HEK293 (cell line): ENCODE measurements around the gene TTC6.

Source experiments
- CTCF ChIA-PET: fragments of 350-600 bp; formaldehyde crosslinking; extraction: SDS; loops from one replicate; lab custom pipeline; 2021; ENCODE audit warnings: antibody characterized with exemption; lab: Yijun Ruan, JAX
- POLR2A ChIA-PET: fragments of 300-600 bp; formaldehyde crosslinking; extraction: SDS; loops from one replicate; lab custom pipeline; 2020; ENCODE audit warnings: antibody characterized with exemption, inconsistent platforms; lab: Yijun Ruan, JAX
- H3K27ac ChIP-seq: fragments of 200-500 bp; sonication (Bioruptor generic); 2 replicates; pipeline ENCODE4 v1.5.1; 2014; ENCODE audit warnings: low read depth, low read length, control low read depth, inconsistent platforms; ENCODE audit errors: extremely low read depth
- H3K36me3 ChIP-seq, 2 experiments: fragments of 200-500 bp in 1 of 2; sonication (Bioruptor generic) in 1 of 2; 1 replicate in 1 of 2; 2 replicates in 1 of 2; pipeline ENCODE4 v1.5.1; 2014 to 2017; ENCODE audit warnings: inconsistent platforms in 2 of 2, low read length in 2 of 2; ENCODE audit not compliant: control insufficient read depth in 2 of 2, insufficient read depth in 1 of 2
- H3K4me1 ChIP-seq: fragments of 200-500 bp; sonication (Bioruptor generic); 2 replicates; pipeline ENCODE4 v1.5.1; 2014; ENCODE audit warnings: mild to moderate bottlenecking, low read length, inconsistent platforms; ENCODE audit not compliant: control insufficient read depth, insufficient read depth
- H3K4me3 ChIP-seq: 2 replicates; pipeline ENCODE4 v1.5.1; 2011; ENCODE audit warnings: low read depth, mild to moderate bottlenecking, control low read depth, low read length, moderate library complexity
- H3K9me3 ChIP-seq: fragments of 200-500 bp; sonication (Bioruptor generic); 2 replicates; pipeline ENCODE4 v1.5.1; 2014; ENCODE audit warnings: low read depth, low read length, inconsistent platforms; ENCODE audit not compliant: control insufficient read depth, insufficient read depth
- HOXC10 ChIP-seq: sonication (generic); formaldehyde crosslinking; IDR thresholded peaks from 2 replicates; pipeline ENCODE4 v1.8.1; 2023; ENCODE audit warnings: mild to moderate bottlenecking, missing genetic modification reagents
- KLF1 ChIP-seq: fragments of 450-650 bp; formaldehyde crosslinking; IDR thresholded peaks from 2 replicates; pipeline ENCODE4 v1.5.1; 2016; ENCODE audit warnings: missing biosample characterization, missing genetic modification characterization
- KLF10 ChIP-seq: fragments of 450-650 bp; IDR thresholded peaks from 2 replicates; pipeline ENCODE4 v1.5.1; 2018; ENCODE audit warnings: missing biosample characterization, mild to moderate bottlenecking, missing genetic modification characterization
- KLF16 ChIP-seq: fragments of 450-650 bp; formaldehyde crosslinking; IDR thresholded peaks from 2 replicates; pipeline ENCODE4 v1.5.1; 2017; ENCODE audit warnings: missing biosample characterization, missing genetic modification characterization
- MYNN ChIP-seq: fragments of 450-650 bp; formaldehyde crosslinking; IDR thresholded peaks from 2 replicates; pipeline ENCODE4 v1.5.1; 2016; ENCODE audit warnings: missing biosample characterization, missing genetic modification characterization, borderline replicate concordance
- PRDM1 ChIP-seq: fragments of 450-650 bp; formaldehyde crosslinking; IDR thresholded peaks from 2 replicates; pipeline ENCODE4; 2016; ENCODE audit warnings: missing biosample characterization, missing genetic modification characterization
- RBAK ChIP-seq: fragments of 450-650 bp; formaldehyde crosslinking; IDR thresholded peaks from 2 replicates; pipeline ENCODE4 v1.5.1; 2016; ENCODE audit warnings: missing biosample characterization, missing genetic modification characterization
- REST ChIP-seq: fragments of 450-650 bp; formaldehyde crosslinking; IDR thresholded peaks from 2 replicates; pipeline ENCODE4 v1.5.1; 2016; ENCODE audit warnings: missing biosample characterization, missing genetic modification characterization
- SALL2 ChIP-seq: fragments of 450-650 bp; formaldehyde crosslinking; IDR thresholded peaks from 2 replicates; pipeline ENCODE4 v1.5.0; 2017; ENCODE audit warnings: missing biosample characterization, mild to moderate bottlenecking, missing genetic modification characterization, borderline replicate concordance
- ZFP37 ChIP-seq: fragments of 450-650 bp; formaldehyde crosslinking; IDR thresholded peaks from 2 replicates; pipeline ENCODE4 v1.5.1; 2016; ENCODE audit warnings: missing biosample characterization, missing genetic modification characterization
- ZNF140 ChIP-seq: fragments of 450-650 bp; formaldehyde crosslinking; IDR thresholded peaks from 2 replicates; pipeline ENCODE4 v1.5.1; 2016; ENCODE audit warnings: missing biosample characterization, missing genetic modification characterization
- ZNF266 ChIP-seq: fragments of 450-650 bp; formaldehyde crosslinking; IDR thresholded peaks from 2 replicates; pipeline ENCODE4 v1.5.1; 2016; ENCODE audit warnings: missing biosample characterization, missing genetic modification characterization, low read depth
- ZNF302 ChIP-seq: fragments of 450-650 bp; formaldehyde crosslinking; IDR thresholded peaks from 2 replicates; pipeline ENCODE4 v1.5.1; 2016; ENCODE audit warnings: missing biosample characterization, missing genetic modification characterization, low read depth
- ZNF350 ChIP-seq: fragments of 450-650 bp; formaldehyde crosslinking; IDR thresholded peaks from 2 replicates; pipeline ENCODE4 v1.5.0; 2017; ENCODE audit warnings: missing biosample characterization, mild to moderate bottlenecking, missing genetic modification characterization
- ZNF394 ChIP-seq: fragments of 450-650 bp; formaldehyde crosslinking; IDR thresholded peaks from 2 replicates; pipeline ENCODE4 v1.5.1; 2016; ENCODE audit warnings: missing biosample characterization, missing genetic modification characterization, mild to moderate bottlenecking, moderate library complexity, borderline replicate concordance
- ZNF416 ChIP-seq: fragments of 450-650 bp; formaldehyde crosslinking; IDR thresholded peaks from 2 replicates; pipeline ENCODE4 v1.5.1; 2016; ENCODE audit warnings: missing biosample characterization, missing genetic modification characterization
- ZNF433 ChIP-seq: fragments of 450-650 bp; formaldehyde crosslinking; IDR thresholded peaks from 2 replicates; pipeline ENCODE4 v1.5.1; 2016; ENCODE audit warnings: missing biosample characterization, missing genetic modification characterization, low read depth
- ZNF596 ChIP-seq: fragments of 450-650 bp; IDR thresholded peaks from 2 replicates; pipeline ENCODE4 v1.5.0; 2018; ENCODE audit warnings: missing biosample characterization, mild to moderate bottlenecking, missing genetic modification characterization, moderate library complexity
- ZNF610 ChIP-seq: fragments of 450-650 bp; formaldehyde crosslinking; IDR thresholded peaks from 2 replicates; pipeline ENCODE4 v1.5.1; 2016; ENCODE audit warnings: missing biosample characterization, missing genetic modification characterization, borderline replicate concordance
- ZNF830 ChIP-seq: fragments of 450-650 bp; IDR thresholded peaks from 2 replicates; pipeline ENCODE4 v1.5.0; 2018; ENCODE audit warnings: missing biosample characterization, missing genetic modification characterization, low read depth, mild to moderate bottlenecking, moderate library complexity
- ZSCAN23 ChIP-seq: fragments of 450-650 bp; formaldehyde crosslinking; IDR thresholded peaks from 2 replicates; pipeline ENCODE4 v1.5.1; 2016; ENCODE audit warnings: missing biosample characterization, missing genetic modification characterization
- TF ChIP-seq, protein P1 (sequence below): fragments of 450-650 bp; formaldehyde crosslinking; IDR thresholded peaks from 2 replicates; pipeline ENCODE4 v1.5.1; 2017; ENCODE audit warnings: missing biosample characterization, missing genetic modification characterization
- TF ChIP-seq, protein P2 (sequence below): fragments of 450-650 bp; formaldehyde crosslinking; IDR thresholded peaks from 2 replicates; pipeline ENCODE4 v1.5.1; 2016; ENCODE audit warnings: missing biosample characterization, missing genetic modification characterization
- TF ChIP-seq, protein P3 (sequence below): fragments of 450-650 bp; formaldehyde crosslinking; IDR thresholded peaks from 2 replicates; pipeline ENCODE4; 2016; ENCODE audit warnings: missing biosample characterization, missing genetic modification characterization
- TF ChIP-seq, protein P4 (sequence below): fragments of 450-650 bp; formaldehyde crosslinking; IDR thresholded peaks from 2 replicates; pipeline ENCODE4 v1.5.1; 2017; ENCODE audit warnings: missing biosample characterization, missing genetic modification characterization

Gene TTC6

DNA sequence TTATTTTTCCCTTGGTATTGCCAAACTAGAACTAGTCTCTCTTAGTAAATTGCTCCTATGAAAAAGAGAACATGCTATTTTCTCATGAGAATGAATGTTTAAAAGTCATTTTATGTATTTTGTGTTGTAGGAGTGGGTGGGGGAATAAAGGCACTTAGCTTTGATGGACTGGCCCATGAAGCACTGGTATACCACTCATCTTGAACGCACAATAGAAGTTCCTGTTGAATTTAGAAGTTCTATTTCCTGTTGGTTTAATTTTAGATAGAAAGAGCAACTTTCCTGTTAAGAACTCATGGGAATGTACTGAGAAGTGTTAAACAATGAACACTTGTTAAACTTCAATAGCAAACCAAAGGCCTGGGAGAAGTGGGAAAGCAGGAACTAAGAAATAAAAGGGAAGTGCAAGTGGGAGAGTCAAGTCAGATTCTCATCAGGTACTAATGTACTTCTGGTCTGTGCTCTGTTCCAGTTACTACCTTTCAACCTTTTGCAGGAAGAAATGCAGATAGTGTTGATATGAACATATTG lies 23.1 kb downstream of the TTC6 start (continued):
- TF ChIP-seq KLF10 (no peak), ZNF830 (tag by site-specific recombination) (no peak), ZNF610 (tag by site-specific recombination) (no peak), REST (tag by site-specific recombination) (no peak)
- TF ChIP-seq, protein P1, sequence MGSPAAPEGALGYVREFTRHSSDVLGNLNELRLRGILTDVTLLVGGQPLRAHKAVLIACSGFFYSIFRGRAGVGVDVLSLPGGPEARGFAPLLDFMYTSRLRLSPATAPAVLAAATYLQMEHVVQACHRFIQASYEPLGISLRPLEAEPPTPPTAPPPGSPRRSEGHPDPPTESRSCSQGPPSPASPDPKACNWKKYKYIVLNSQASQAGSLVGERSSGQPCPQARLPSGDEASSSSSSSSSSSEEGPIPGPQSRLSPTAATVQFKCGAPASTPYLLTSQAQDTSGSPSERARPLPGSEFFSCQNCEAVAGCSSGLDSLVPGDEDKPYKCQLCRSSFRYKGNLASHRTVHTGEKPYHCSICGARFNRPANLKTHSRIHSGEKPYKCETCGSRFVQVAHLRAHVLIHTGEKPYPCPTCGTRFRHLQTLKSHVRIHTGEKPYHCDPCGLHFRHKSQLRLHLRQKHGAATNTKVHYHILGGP, result no peak

- TF ChIP-seq ZNF350 (no peak), SALL2 (no peak), ZNF416 (tag by site-specific recombination) (no peak), HOXC10 (CRISPR knock-in tag) (no peak), ZSCAN23 (tag by site-specific recombination) (no peak)
- TF ChIP-seq, protein P2, sequence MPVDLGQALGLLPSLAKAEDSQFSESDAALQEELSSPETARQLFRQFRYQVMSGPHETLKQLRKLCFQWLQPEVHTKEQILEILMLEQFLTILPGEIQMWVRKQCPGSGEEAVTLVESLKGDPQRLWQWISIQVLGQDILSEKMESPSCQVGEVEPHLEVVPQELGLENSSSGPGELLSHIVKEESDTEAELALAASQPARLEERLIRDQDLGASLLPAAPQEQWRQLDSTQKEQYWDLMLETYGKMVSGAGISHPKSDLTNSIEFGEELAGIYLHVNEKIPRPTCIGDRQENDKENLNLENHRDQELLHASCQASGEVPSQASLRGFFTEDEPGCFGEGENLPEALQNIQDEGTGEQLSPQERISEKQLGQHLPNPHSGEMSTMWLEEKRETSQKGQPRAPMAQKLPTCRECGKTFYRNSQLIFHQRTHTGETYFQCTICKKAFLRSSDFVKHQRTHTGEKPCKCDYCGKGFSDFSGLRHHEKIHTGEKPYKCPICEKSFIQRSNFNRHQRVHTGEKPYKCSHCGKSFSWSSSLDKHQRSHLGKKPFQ, result no peak
- TF ChIP-seq, protein P3, sequence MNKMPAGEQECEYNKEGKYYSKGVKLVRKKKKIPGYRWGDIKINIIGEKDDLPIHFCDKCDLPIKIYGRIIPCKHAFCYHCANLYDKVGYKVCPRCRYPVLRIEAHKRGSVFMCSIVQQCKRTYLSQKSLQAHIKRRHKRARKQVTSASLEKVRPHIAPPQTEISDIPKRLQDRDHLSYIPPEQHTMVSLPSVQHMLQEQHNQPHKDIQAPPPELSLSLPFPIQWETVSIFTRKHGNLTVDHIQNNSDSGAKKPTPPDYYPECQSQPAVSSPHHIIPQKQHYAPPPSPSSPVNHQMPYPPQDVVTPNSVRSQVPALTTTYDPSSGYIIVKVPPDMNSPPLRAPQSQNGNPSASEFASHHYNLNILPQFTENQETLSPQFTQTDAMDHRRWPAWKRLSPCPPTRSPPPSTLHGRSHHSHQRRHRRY (tag by site-specific recombination), result no peak
- Histone ChIP-seq H3K4me1 (no peaks in the 10 kb centered on the region), H3K9me3 (peaks cover 2% of the 10 kb centered on the region), H3K36me3 (no peaks in the 10 kb centered on the region), H3K4me3 (no peak overlapping the region), H3K27ac (no peak overlapping the region)
- ChIA-PET POLR2A (no interaction called here), CTCF (interaction anchor here (0.7 kb wide), 2 partner anchors 22 to 258 kb away, joined by 3 read pairs; no protein-coding TSS in a partner anchor)
Observed at GRCh38 chr14:37620856-37621255, 25.4 kb downstream of the TTC6 start.

GRCh38 chr14:37622231-37622923 lies 26.9 kb downstream of the TTC6 start:
- POLR2A ChIA-PET, result no interaction called here
- Histone ChIP-seq H3K27ac (no peak overlapping the region), H3K36me3 (no peaks in the 10 kb centered on the region), H3K4me3 (no peak overlapping the region), H3K9me3 (no peaks in the 10 kb centered on the region), H3K4me1 (no peaks in the 10 kb centered on the region)
- CTCF ChIA-PET, result no interaction called here
- TF ChIP-seq, protein P4, sequence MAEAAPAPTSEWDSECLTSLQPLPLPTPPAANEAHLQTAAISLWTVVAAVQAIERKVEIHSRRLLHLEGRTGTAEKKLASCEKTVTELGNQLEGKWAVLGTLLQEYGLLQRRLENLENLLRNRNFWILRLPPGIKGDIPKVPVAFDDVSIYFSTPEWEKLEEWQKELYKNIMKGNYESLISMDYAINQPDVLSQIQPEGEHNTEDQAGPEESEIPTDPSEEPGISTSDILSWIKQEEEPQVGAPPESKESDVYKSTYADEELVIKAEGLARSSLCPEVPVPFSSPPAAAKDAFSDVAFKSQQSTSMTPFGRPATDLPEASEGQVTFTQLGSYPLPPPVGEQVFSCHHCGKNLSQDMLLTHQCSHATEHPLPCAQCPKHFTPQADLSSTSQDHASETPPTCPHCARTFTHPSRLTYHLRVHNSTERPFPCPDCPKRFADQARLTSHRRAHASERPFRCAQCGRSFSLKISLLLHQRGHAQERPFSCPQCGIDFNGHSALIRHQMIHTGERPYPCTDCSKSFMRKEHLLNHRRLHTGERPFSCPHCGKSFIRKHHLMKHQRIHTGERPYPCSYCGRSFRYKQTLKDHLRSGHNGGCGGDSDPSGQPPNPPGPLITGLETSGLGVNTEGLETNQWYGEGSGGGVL, result no peak
- TF ChIP-seq MYNN (tag by site-specific recombination) (no peak), KLF16 (no peak), RBAK (no peak), ZFP37 (no peak), PRDM1 (tag by site-specific recombination) (no peak), ZNF302 (tag by site-specific recombination) (no peak), KLF1 (no peak), ZNF266 (tag by site-specific recombination) (no peak), ZNF433 (tag by site-specific recombination) (no peak), ZNF394 (tag by site-specific recombination) (no peak), ZNF596 (tag by site-specific recombination) (no peak), ZNF140 (tag by site-specific recombination) (no peak)
